Mesothelial cell of epicardium (in vitro differentiated cells): Measurements from ENCODE around the gene SNCAIP. TPM values are rescaled to one million over a fixed set of nuclear protein-coding genes. Genes with fewer than 3 reads are reported as not detected.
A peak's percentile ranks its signal among the peaks of the same experiment; 100 is the strongest.
"Not testable (repeated sequence)": the region's sequence is repeated elsewhere in the genome, so short reads cannot be mapped to it uniquely, and the experiment has no call there.

Source experiments
- DNase-seq, 2 experiments: peaks; one replicate each; pipeline ENCODE4 v3.0.0; 2021; ENCODE audit warnings: low spot score in 2 of 2; ENCODE audit not compliant: unreplicated experiment in 2 of 2
- H3K27ac Mint-ChIP-seq: 2 replicates; pipeline ENCODE4 v1.8.0; 2021; ENCODE audit warnings: mixed read lengths
- H3K27me3 Mint-ChIP-seq: 2 replicates; pipeline ENCODE4 v1.8.0; 2021; ENCODE audit warnings: low read depth, mixed read lengths
- H3K36me3 Mint-ChIP-seq: 2 replicates; pipeline ENCODE4 v1.8.0; 2021; ENCODE audit warnings: mixed read lengths
- H3K4me1 Mint-ChIP-seq: 2 replicates; pipeline ENCODE4 v1.8.0; 2021; ENCODE audit warnings: mixed read lengths
- H3K4me3 Mint-ChIP-seq: 2 replicates; pipeline ENCODE4 v1.8.0; 2021; ENCODE audit warnings: mild to moderate bottlenecking, moderate library complexity, mixed read lengths
- H3K9me3 Mint-ChIP-seq: 2 replicates; pipeline ENCODE4 v1.8.0; 2021; ENCODE audit warnings: mixed read lengths
- total RNA-seq: library from RNA; stranded (reverse); gene quantifications from 3 replicates; pipeline ENCODE4 v1.2.1, GENCODE V29; 2021
- TF ChIP-seq, protein P1 (sequence below): fragments of 200-600 bp; sonication (generic); IDR thresholded peaks from one replicate; pipeline ENCODE4 v1.5.0; 2021; ENCODE audit warnings: antibody characterized with exemption; ENCODE audit not compliant: unreplicated experiment

The SNCAIP gene
- total RNA-seq, 1 donor from 2014 or later = 102 TPM

GRCh38 chr5:122478741-122479442, 166.9 kb downstream of the SNCAIP start:
- TF ChIP-seq, protein P1, sequence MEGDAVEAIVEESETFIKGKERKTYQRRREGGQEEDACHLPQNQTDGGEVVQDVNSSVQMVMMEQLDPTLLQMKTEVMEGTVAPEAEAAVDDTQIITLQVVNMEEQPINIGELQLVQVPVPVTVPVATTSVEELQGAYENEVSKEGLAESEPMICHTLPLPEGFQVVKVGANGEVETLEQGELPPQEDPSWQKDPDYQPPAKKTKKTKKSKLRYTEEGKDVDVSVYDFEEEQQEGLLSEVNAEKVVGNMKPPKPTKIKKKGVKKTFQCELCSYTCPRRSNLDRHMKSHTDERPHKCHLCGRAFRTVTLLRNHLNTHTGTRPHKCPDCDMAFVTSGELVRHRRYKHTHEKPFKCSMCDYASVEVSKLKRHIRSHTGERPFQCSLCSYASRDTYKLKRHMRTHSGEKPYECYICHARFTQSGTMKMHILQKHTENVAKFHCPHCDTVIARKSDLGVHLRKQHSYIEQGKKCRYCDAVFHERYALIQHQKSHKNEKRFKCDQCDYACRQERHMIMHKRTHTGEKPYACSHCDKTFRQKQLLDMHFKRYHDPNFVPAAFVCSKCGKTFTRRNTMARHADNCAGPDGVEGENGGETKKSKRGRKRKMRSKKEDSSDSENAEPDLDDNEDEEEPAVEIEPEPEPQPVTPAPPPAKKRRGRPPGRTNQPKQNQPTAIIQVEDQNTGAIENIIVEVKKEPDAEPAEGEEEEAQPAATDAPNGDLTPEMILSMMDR = no peak
- Mint-ChIP-seq H3K27ac (peak overlapping the region; percentile 89), H3K4me3 (peak overlapping the region; percentile 71), H3K9me3 (peaks cover 3% of the 10 kb centered on the region), H3K36me3 (peaks cover 7% of the 10 kb centered on the region), H3K27me3 (no peaks in the 10 kb centered on the region), H3K4me1 (peaks cover 51% of the 10 kb centered on the region)
- DNase-seq = no peak

- H3K4me3 Mint-ChIP-seq = no peak overlapping the region
- peaks cover 14% of the 10 kb centered on the region for H3K36me3 Mint-ChIP-seq
- no peaks in the 10 kb centered on the region for H3K27me3 Mint-ChIP-seq
- peaks cover 43% of the 10 kb centered on the region for H3K4me1 Mint-ChIP-seq
- peak overlapping the region; percentile 89 for H3K27ac Mint-ChIP-seq
- H3K9me3 Mint-ChIP-seq = peaks cover 15% of the 10 kb centered on the region
- TF ChIP-seq, protein P1 = no peak
- DNase-seq = no peak
These were observed 168.1 kb downstream of the SNCAIP start for GRCh38 chr5:122480146-122480545.

- Mint-ChIP-seq H3K4me1 (peaks cover 17% of the 10 kb centered on the region), H3K4me3 (no peak overlapping the region), H3K27ac (no peak overlapping the region), H3K9me3 (peaks cover 30% of the 10 kb centered on the region), H3K27me3 (no peaks in the 10 kb centered on the region), H3K36me3 (peaks cover 27% of the 10 kb centered on the region)
- no peak for DNase-seq
- TF ChIP-seq, protein P1 = no peak
These were observed 172.1 kb downstream of the SNCAIP start for GRCh38 chr5:122484103-122484502.

GRCh38 chr5:122485226-122485625, 173.2 kb downstream of the SNCAIP start:
- Mint-ChIP-seq H3K27me3 (no peaks in the 10 kb centered on the region), H3K36me3 (peaks cover 29% of the 10 kb centered on the region), H3K4me1 (peaks cover 6% of the 10 kb centered on the region), H3K4me3 (no peak overlapping the region), H3K27ac (no peak overlapping the region), H3K9me3 (peaks cover 32% of the 10 kb centered on the region)
- TF ChIP-seq, protein P1 = no peak
- no peak for DNase-seq

DNA sequence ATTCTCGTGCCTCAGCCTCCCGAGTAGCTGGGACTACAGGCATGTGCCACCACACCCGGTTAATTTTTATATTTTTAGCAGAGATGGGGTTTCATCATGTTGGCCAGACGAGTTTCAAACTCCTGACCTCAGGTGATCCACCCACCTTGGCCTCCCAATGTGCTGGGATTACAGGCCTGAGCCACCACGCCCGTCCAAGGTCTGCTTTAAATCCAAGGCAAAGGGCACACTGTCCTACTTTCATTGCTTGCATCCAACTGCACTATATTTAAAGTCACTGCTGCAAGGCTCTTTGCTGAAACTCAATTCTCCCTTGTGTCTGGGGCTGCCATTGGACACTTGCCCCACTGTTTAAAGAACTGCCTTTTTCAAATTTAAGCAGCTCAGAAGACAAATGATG, 174.6 kb downstream of the SNCAIP start:
- H3K4me1 Mint-ChIP-seq, H3K27ac Mint-ChIP-seq, H3K4me3 Mint-ChIP-seq, H3K27me3 Mint-ChIP-seq, DNase-seq: not testable (repeated sequence)
- peaks cover 37% of the 10 kb centered on the region for H3K9me3 Mint-ChIP-seq
- H3K36me3 Mint-ChIP-seq = peaks cover 31% of the 10 kb centered on the region

DNA sequence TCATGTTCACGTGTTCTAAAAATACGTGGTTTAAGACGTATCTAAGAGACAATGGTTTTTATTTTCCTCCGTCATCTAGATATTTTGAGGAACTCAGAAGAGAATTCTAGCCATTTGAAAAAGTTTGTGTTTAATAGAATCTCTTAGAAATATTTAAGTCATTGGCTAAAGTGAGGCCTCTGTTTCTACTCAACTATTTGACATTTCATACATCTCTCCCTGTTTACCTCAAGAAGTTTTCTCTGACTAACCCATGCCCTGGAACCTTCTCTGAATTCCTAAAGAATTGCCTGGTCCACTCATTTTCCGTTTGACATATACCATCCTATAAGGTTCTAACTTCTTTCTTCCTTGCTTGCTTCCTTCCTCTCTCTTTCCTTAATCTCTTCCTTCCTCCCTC, 178.7 kb downstream of the SNCAIP start:
- Mint-ChIP-seq H3K27me3 (no peaks in the 10 kb centered on the region), H3K4me1 (peaks cover 32% of the 10 kb centered on the region), H3K27ac (no peak overlapping the region), H3K36me3 (peaks cover 13% of the 10 kb centered on the region), H3K9me3 (peaks cover 18% of the 10 kb centered on the region), H3K4me3 (no peak overlapping the region)
- no peak for DNase-seq
- TF ChIP-seq, protein P1 = no peak
